Panc1 (cell line): ENCODE measurements around the gene UBR3.

Experiments used
- POLR2AphosphoS5 ChIP-seq: IDR thresholded peaks from 2 replicates; pipeline ENCODE4 v1.6.1; 2012; ENCODE audit warnings: mild to moderate bottlenecking, low read depth, low read length, moderate library complexity
- SIN3A ChIP-seq: IDR thresholded peaks from 2 replicates; pipeline ENCODE4 v1.6.1; 2012; ENCODE audit warnings: low read depth, mild to moderate bottlenecking, low read length, moderate library complexity, borderline replicate concordance; ENCODE audit not compliant: insufficient read depth
- TCF7L2 ChIP-seq: IDR thresholded peaks from 2 replicates; pipeline ENCODE4 v1.6.1; 2011; ENCODE audit warnings: mild to moderate bottlenecking, low read depth, low read length, inconsistent platforms
- TF ChIP-seq, protein P1 (sequence below): fragments of 450-650 bp; IDR thresholded peaks from 2 replicates; pipeline ENCODE4 v1.5.1; 2017; ENCODE audit warnings: mild to moderate bottlenecking
- TF ChIP-seq, protein P2 (sequence below), 2 experiments: IDR thresholded peaks; 2 replicates each; pipeline ENCODE4 v1.6.1; 2011 to 2012; ENCODE audit warnings: low read depth in 2 of 2, control low read depth in 1 of 2, low read length in 1 of 2, mild to moderate bottlenecking in 1 of 2, moderate library complexity in 1 of 2; ENCODE audit not compliant: insufficient read depth in 1 of 2

DNA sequence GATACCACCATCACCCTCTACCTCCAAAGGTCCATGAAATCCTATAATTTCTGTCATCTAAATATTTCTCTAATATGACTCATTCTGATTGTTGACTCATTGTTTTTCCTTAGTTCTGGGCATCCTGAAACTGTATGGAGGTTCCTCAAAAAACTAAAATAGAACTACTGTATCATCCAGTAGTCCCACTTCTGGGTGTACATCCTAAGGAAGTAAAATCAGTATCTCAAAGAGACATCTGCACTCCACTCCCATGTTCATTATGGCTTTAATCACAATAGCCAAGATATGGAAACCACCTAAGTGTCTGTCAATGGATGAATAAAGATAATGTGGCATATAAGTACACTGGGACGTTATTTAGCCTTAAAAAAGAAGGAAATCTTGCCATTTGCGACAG is 224.9 kb downstream of the UBR3 start:
- TF ChIP-seq, protein P1, sequence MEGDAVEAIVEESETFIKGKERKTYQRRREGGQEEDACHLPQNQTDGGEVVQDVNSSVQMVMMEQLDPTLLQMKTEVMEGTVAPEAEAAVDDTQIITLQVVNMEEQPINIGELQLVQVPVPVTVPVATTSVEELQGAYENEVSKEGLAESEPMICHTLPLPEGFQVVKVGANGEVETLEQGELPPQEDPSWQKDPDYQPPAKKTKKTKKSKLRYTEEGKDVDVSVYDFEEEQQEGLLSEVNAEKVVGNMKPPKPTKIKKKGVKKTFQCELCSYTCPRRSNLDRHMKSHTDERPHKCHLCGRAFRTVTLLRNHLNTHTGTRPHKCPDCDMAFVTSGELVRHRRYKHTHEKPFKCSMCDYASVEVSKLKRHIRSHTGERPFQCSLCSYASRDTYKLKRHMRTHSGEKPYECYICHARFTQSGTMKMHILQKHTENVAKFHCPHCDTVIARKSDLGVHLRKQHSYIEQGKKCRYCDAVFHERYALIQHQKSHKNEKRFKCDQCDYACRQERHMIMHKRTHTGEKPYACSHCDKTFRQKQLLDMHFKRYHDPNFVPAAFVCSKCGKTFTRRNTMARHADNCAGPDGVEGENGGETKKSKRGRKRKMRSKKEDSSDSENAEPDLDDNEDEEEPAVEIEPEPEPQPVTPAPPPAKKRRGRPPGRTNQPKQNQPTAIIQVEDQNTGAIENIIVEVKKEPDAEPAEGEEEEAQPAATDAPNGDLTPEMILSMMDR = no peak
- TF ChIP-seq POLR2AphosphoS5 (no peak), TCF7L2 (no peak), SIN3A (no peak)
- TF ChIP-seq, protein P2, sequence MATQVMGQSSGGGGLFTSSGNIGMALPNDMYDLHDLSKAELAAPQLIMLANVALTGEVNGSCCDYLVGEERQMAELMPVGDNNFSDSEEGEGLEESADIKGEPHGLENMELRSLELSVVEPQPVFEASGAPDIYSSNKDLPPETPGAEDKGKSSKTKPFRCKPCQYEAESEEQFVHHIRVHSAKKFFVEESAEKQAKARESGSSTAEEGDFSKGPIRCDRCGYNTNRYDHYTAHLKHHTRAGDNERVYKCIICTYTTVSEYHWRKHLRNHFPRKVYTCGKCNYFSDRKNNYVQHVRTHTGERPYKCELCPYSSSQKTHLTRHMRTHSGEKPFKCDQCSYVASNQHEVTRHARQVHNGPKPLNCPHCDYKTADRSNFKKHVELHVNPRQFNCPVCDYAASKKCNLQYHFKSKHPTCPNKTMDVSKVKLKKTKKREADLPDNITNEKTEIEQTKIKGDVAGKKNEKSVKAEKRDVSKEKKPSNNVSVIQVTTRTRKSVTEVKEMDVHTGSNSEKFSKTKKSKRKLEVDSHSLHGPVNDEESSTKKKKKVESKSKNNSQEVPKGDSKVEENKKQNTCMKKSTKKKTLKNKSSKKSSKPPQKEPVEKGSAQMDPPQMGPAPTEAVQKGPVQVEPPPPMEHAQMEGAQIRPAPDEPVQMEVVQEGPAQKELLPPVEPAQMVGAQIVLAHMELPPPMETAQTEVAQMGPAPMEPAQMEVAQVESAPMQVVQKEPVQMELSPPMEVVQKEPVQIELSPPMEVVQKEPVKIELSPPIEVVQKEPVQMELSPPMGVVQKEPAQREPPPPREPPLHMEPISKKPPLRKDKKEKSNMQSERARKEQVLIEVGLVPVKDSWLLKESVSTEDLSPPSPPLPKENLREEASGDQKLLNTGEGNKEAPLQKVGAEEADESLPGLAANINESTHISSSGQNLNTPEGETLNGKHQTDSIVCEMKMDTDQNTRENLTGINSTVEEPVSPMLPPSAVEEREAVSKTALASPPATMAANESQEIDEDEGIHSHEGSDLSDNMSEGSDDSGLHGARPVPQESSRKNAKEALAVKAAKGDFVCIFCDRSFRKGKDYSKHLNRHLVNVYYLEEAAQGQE (IDR thresholded peaks at IDR 0.05; ENCODE audit: insufficient read depth in 1 of 2, low read depth in 2 of 2, low read length in 1 of 2) = no peak
